GM12872 (cell line): ENCODE measurements around the gene LMO4.

Experiments used
- CTCF ChIP-seq: IDR thresholded peaks from 3 replicates; pipeline ENCODE4 v1.5.1; 2011; ENCODE audit warnings: low read depth, mild to moderate bottlenecking, low read length, moderate library complexity; ENCODE audit not compliant: insufficient read depth

Gene LMO4

GRCh38 chr1:87388411-87388810 is 59.7 kb downstream of the LMO4 start:
- no peak for TF ChIP-seq CTCF

GRCh38 chr1:87389011-87389410 is 60.3 kb downstream of the LMO4 start:
- TF ChIP-seq CTCF, result no peak

DNA sequence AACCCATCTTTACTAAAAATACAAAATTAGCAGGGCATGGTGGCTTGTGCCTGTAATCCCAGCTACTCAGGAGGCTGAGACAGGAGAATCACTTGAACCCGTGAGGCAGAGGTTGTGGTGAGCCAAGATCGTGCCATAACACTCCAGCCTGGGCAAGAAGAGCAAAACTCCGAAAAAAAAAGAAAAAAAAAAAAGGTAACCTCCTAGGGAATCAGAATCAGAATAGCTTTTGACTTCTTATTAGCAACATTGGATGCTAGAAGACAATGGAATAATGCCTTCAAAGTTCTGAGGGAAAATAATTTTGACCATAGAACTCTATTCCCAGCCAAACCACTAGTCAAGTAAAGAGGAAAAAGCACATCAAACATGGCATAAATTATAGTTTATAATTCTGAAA is 60.9 kb downstream of the LMO4 start:
- no peak for TF ChIP-seq CTCF

- no peak for TF ChIP-seq CTCF
These were observed 63.8 kb downstream of the LMO4 start for GRCh38 chr1:87392248-87393192.

- no peak for TF ChIP-seq CTCF
These were observed 64.9 kb downstream of the LMO4 start for GRCh38 chr1:87393445-87394085.

GRCh38 chr1:87394513-87394912 is 65.8 kb downstream of the LMO4 start:
- no peak for TF ChIP-seq CTCF

DNA sequence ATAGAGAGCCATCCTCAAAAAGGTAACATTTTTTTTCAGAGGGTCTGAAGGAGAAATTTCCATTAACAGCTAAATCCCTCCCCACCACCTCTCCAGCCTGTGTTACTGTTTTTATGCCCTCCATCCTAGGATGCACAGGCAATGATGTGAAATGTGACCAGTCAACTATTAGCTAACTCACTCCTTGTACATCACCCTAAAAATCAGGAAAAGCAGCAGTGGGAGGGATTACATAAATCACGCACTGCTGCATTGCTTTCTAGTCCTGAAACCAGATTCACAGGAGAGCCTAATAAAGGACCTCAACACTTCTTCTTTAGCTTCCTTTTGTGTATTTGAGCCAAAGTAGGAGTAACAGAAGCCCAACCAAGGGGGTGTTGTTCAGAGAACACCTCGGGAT is 66.3 kb downstream of the LMO4 start:
- no peak for TF ChIP-seq CTCF
